Keratinocyte (primary cell): ENCODE data around the gene MUL1. TPM values are rescaled to one million over a fixed set of nuclear protein-coding genes. Genes with fewer than 3 reads are reported as not detected.

Experiments
- DNase-seq: peaks from one replicate; pipeline ENCODE4 v3.0.0-alpha.2; 2011; ENCODE audit warnings: low read depth, missing footprints, low spot score
- FAIRE-seq: peaks from 2 replicates; lab custom pipeline; 2011; peaks lifted over from hg19 to GRCh38; lab: Jason Lieb, UNC
- H2AFZ ChIP-seq: 2 replicates; pipeline ENCODE4 v1.6.0; 2012; ENCODE audit warnings: low read length, control low read depth, inconsistent platforms; ENCODE audit not compliant: control insufficient read depth
- H3K27ac ChIP-seq: 2 replicates; pipeline ENCODE4 v1.5.1; 2011; ENCODE audit warnings: low read length; ENCODE audit not compliant: control insufficient read depth, insufficient read depth
- H3K27me3 ChIP-seq: 3 replicates; pipeline ENCODE4 v1.6.0; 2011; ENCODE audit warnings: low read length; ENCODE audit not compliant: control insufficient read depth, insufficient read depth; ENCODE audit errors: extremely low read depth
- H3K36me3 ChIP-seq, 2 experiments: 2 replicates in 1 of 2; 3 replicates in 1 of 2; pipeline ENCODE4 v1.5.1; 2011; ENCODE audit warnings: low read length in 2 of 2, mild to moderate bottlenecking in 1 of 2; ENCODE audit not compliant: control insufficient read depth in 2 of 2, insufficient read depth in 2 of 2; ENCODE audit errors: extremely low read depth in 1 of 2
- H3K4me1 ChIP-seq: 3 replicates; pipeline ENCODE4 v1.5.1; 2011; ENCODE audit warnings: low read length; ENCODE audit not compliant: control insufficient read depth, insufficient read depth; ENCODE audit errors: extremely low read depth
- H3K4me2 ChIP-seq: 3 replicates; pipeline ENCODE4 v1.6.0; 2011; ENCODE audit warnings: low read depth, low read length; ENCODE audit not compliant: control insufficient read depth, insufficient read depth; ENCODE audit errors: extremely low read depth
- H3K4me3 ChIP-seq, 3 experiments: fragments of 200-600 bp in 1 of 3; sonication (generic) in 1 of 3; 2 replicates in 2 of 3; 3 replicates in 1 of 3; pipeline ENCODE4 v1.5.1; 2011 to 2016; ENCODE audit warnings: low read length in 3 of 3, mild to moderate bottlenecking in 3 of 3, control low read depth in 2 of 3, inconsistent platforms in 1 of 3, low read depth in 1 of 3, mixed read lengths in 1 of 3, mixed run types in 1 of 3, moderate library complexity in 1 of 3; ENCODE audit not compliant: control insufficient read depth in 2 of 3, insufficient read depth in 2 of 3; ENCODE audit errors: extremely low read depth in 1 of 3
- H3K79me2 ChIP-seq: 2 replicates; pipeline ENCODE4 v1.6.0; 2012; ENCODE audit warnings: low read length; ENCODE audit not compliant: control insufficient read depth, insufficient read depth
- H3K9ac ChIP-seq: 3 replicates; pipeline ENCODE4 v1.6.0; 2011; ENCODE audit warnings: low read length; ENCODE audit not compliant: control insufficient read depth, insufficient read depth; ENCODE audit errors: extremely low read depth
- H3K9me1 ChIP-seq: 3 replicates; pipeline ENCODE4 v1.6.0; 2011; ENCODE audit warnings: low read length; ENCODE audit not compliant: control insufficient read depth, insufficient read depth; ENCODE audit errors: extremely low read depth
- H3K9me3 ChIP-seq: 2 replicates; pipeline ENCODE4 v1.5.1; 2012; ENCODE audit warnings: low read depth, low read length; ENCODE audit not compliant: control insufficient read depth
- H4K20me1 ChIP-seq: 3 replicates; pipeline ENCODE4 v1.6.0; 2011; ENCODE audit warnings: low read length; ENCODE audit not compliant: control insufficient read depth, insufficient read depth; ENCODE audit errors: extremely low read depth
- CTCF ChIP-seq, 3 experiments: IDR thresholded peaks in 1 of 3; conservative IDR thresholded peaks in 1 of 3; optimal IDR thresholded peaks in 1 of 3; 2 replicates in 2 of 3; 3 replicates in 1 of 3; pipeline versions ENCODE3 to v1.5.1; 2011; ENCODE audit warnings: low read length in 3 of 3, mild to moderate bottlenecking in 3 of 3, moderate library complexity in 2 of 3, control low read depth in 1 of 3, inconsistent platforms in 1 of 3; ENCODE audit not compliant: insufficient read depth in 2 of 3; ENCODE audit errors: extremely low read depth in 1 of 3
- EZH2 ChIP-seq: IDR thresholded peaks from one replicate; pipeline ENCODE4 v1.6.1; 2012; ENCODE audit warnings: inconsistent platforms, mild to moderate bottlenecking, low read length, moderate library complexity
- dilution Hi-C: fragments of 300-500 bp; cut with MboI; formaldehyde crosslinking; loops from one replicate; pipeline ENCODE4 v1.7.0; 2020; ENCODE audit warnings: low sequenced_read_pairs; ENCODE audit not compliant: extremely low pct_ligation_motif_present
- polyA plus RNA-seq, 5 experiments: library from polyadenylated mRNA; depleted of rRNA in 3 of 5; stranded (reverse) in 3 of 5; stranded (forward) in 1 of 5; unstranded in 1 of 5; fragments of >200 nt; gene quantifications; 1 replicate in 1 of 5; 2 replicates in 3 of 5; 3 replicates in 1 of 5; pipeline versions ENCODE4 v1.2.1 to v1.2.3, GENCODE V29; 2011 to 2012; ENCODE audit warnings: missing spikeins in 2 of 5, low read depth in 1 of 5, low replicate concordance in 1 of 5

The MUL1 gene
- polyA plus RNA-seq, 1 donor (not counting 4 experiments of a cell fraction or from before 2014, with no cell fraction given), result 28.2 TPM

DNA sequence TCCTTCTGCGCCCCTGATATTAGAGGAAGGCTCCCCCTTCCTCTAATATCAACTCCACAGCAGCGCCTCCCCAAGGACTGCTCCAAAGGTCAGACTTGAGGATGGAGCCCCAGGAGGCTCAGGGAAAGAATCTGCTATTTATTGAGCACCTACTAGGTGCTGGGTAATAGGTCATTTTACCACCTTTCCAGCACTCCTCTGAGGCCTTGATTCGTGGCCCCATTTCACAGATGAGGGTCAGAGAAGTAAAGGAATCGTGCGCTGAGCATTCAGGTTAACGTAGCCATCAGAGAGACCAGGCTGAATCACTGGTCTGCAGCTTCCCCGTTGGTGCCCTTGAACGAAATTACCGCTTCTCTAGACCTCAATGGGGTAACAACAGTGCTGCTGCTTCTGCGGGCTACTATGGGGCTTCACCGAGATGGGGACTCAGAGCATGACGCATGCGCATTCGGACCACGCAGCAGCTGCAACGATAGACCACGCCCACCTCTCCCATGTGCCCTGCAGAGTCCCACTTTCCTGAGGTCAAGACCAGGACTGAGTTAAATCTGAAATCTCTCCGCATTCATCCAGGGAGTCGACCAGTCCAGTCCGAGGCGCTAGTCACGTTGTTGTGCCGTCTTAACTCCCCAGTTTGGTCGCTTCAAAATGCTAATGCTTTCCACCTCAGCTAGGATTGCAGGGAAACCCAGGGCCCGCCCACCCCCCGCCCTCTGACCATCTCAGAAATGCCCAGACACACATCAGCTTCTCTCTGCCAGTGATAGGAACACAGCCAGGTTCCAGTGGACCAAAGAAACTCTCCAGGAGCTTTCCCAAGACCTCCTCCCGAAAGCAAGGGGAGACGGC, 34.9 kb downstream of the MUL1 start:
- dilution Hi-C loops, result no loop called here
- Histone ChIP-seq H3K79me2 (no peaks in the 10 kb centered on the region), H3K9me3 (no peaks in the 10 kb centered on the region), H3K36me3 (no peaks in the 10 kb centered on the region), H3K9ac (no peak overlapping the region), H3K4me1 (peaks cover 11% of the 10 kb centered on the region), H3K4me3 (no peak overlapping the region), H3K27ac (no peak overlapping the region), H3K9me1 (no peaks in the 10 kb centered on the region), H2AFZ (no peak overlapping the region), H3K4me2 (no peak overlapping the region), H3K27me3 (peaks cover 21% of the 10 kb centered on the region), H4K20me1 (no peaks in the 10 kb centered on the region)
- DNase-seq (no peak), FAIRE-seq (peak; percentile 32)
- no peak for TF ChIP-seq EZH2
- TF ChIP-seq CTCF (optimal IDR thresholded peaks at IDR 0.05 in 1 of 3, IDR thresholded peaks at IDR 0.05 in 1 of 3, conservative IDR thresholded peaks at IDR 0.05 in 1 of 3; ENCODE audit: extremely low read depth in 1 of 3, insufficient read depth in 2 of 3, low read length in 3 of 3), result no peak

DNA sequence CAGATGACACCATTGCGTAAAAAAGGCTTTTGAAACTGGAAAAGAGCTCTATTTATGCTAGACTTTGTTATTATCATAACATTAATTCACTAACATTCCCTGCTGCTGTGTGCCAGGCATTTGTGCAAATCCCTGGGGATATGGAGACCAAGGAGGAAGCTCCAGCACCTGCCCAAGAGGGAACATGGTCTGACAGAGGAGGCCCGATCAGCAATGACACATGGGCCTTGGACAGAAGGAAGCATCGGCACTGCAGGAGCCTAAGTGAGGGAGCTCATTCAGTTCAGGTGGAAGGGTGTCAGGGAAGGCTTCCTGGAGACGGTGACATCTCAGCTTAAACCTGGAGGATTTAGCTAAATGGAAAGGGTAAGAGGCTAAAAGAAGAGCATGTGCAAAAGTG, 35.8 kb downstream of the MUL1 start:
- Histone ChIP-seq H3K9me1 (no peaks in the 10 kb centered on the region), H3K79me2 (no peaks in the 10 kb centered on the region), H3K9ac (no peak overlapping the region), H3K9me3 (no peaks in the 10 kb centered on the region), H4K20me1 (no peaks in the 10 kb centered on the region), H3K27ac (no peak overlapping the region), H3K4me3 (no peak overlapping the region), H3K4me1 (peaks cover 11% of the 10 kb centered on the region), H3K4me2 (no peak overlapping the region), H3K36me3 (no peaks in the 10 kb centered on the region), H3K27me3 (peaks cover 23% of the 10 kb centered on the region), H2AFZ (no peak overlapping the region)
- DNase-seq, result no peak
- dilution Hi-C loops, result no loop called here
- no peak for FAIRE-seq
- TF ChIP-seq CTCF (optimal IDR thresholded peaks at IDR 0.05 in 1 of 3, IDR thresholded peaks at IDR 0.05 in 1 of 3, conservative IDR thresholded peaks at IDR 0.05 in 1 of 3; ENCODE audit: extremely low read depth in 1 of 3, insufficient read depth in 2 of 3, low read length in 3 of 3) (no peak), EZH2 (no peak)
